Spleen (tissue), 7 donors: ENCODE results near the gene NPTN.
"Not testable (repeated sequence)": the region's sequence is repeated elsewhere in the genome, so short reads cannot be mapped to it uniquely, and the experiment has no call there.

Experiments
- POLR2A ChIP-seq, 3 donors: fragments of 450-650 bp; IDR thresholded peaks; one replicate each; pipeline ENCODE4 v1.5.1; 2017; ENCODE audit warnings: antibody characterized with exemption in 3 of 3, mild to moderate bottlenecking in 1 of 3
- POLR2AphosphoS5 ChIP-seq, 3 donors: sonication (generic); formaldehyde crosslinking; IDR thresholded peaks; one replicate each; pipeline ENCODE4 v1.5.1; 2017; ENCODE audit warnings: antibody characterized with exemption in 3 of 3
- TF ChIP-seq, protein P1 (sequence below), 11 experiments: fragments of 200-600 bp in 7 of 11; fragments of 450-650 bp in 4 of 11; sonication (generic) in 4 of 11; IDR thresholded peaks in 8 of 11; conservative IDR thresholded peaks in 3 of 11; 1 replicate in 7 of 11; 2 replicates in 4 of 11; pipeline versions ENCODE4 v1.4.0 to v1.8.0; 2016 to 2021; ENCODE audit warnings: antibody characterized with exemption in 11 of 11, inconsistent platforms in 4 of 11, mild to moderate bottlenecking in 1 of 11
- donor health status: DM: no; HTN: no; CAD: no; lungs with moderate emphysema.
- donor health status: DM: no; HTN: no; CAD: no.
- donor health status: DM: no; HTN: no; CAD: no.

DNA sequence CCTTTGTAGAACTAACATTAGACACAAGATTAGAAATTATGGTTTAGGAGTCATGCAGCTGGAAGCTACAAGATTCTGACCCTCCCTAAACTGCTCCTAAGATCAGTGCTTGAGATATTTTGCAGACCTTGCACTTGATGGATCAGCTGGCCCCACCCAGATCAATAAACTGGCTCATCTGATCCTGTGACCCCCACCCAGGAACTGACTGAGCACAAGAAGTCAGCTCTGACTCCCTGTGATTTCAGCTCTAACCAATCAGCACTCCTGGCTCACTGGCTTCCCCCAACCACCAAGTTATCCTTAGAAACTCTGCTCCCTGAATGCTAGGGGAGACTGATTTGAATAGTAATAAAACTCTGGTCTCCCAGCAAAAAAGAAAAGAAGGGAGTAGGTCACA is 55.6 kb downstream of the NPTN start:
- TF ChIP-seq, protein P1, sequence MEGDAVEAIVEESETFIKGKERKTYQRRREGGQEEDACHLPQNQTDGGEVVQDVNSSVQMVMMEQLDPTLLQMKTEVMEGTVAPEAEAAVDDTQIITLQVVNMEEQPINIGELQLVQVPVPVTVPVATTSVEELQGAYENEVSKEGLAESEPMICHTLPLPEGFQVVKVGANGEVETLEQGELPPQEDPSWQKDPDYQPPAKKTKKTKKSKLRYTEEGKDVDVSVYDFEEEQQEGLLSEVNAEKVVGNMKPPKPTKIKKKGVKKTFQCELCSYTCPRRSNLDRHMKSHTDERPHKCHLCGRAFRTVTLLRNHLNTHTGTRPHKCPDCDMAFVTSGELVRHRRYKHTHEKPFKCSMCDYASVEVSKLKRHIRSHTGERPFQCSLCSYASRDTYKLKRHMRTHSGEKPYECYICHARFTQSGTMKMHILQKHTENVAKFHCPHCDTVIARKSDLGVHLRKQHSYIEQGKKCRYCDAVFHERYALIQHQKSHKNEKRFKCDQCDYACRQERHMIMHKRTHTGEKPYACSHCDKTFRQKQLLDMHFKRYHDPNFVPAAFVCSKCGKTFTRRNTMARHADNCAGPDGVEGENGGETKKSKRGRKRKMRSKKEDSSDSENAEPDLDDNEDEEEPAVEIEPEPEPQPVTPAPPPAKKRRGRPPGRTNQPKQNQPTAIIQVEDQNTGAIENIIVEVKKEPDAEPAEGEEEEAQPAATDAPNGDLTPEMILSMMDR (IDR thresholded peaks at IDR 0.05 in 8 of 11, conservative IDR thresholded peaks at IDR 0.05 in 3 of 11), result not testable (repeated sequence)
- not testable (repeated sequence) for TF ChIP-seq POLR2AphosphoS5, POLR2A (IDR thresholded peaks at IDR 0.05)
